Measurements from ENCODE around the gene APOBR. TPM values are rescaled to one million over a fixed set of nuclear protein-coding genes. Genes with fewer than 3 reads are reported as not detected.
A peak's percentile ranks its signal among the peaks of the same experiment; 100 is the strongest.

The APOBR gene
- total RNA-seq, 2 experiments from 2014 or later: 0.47 to 3.4 TPM

DNA sequence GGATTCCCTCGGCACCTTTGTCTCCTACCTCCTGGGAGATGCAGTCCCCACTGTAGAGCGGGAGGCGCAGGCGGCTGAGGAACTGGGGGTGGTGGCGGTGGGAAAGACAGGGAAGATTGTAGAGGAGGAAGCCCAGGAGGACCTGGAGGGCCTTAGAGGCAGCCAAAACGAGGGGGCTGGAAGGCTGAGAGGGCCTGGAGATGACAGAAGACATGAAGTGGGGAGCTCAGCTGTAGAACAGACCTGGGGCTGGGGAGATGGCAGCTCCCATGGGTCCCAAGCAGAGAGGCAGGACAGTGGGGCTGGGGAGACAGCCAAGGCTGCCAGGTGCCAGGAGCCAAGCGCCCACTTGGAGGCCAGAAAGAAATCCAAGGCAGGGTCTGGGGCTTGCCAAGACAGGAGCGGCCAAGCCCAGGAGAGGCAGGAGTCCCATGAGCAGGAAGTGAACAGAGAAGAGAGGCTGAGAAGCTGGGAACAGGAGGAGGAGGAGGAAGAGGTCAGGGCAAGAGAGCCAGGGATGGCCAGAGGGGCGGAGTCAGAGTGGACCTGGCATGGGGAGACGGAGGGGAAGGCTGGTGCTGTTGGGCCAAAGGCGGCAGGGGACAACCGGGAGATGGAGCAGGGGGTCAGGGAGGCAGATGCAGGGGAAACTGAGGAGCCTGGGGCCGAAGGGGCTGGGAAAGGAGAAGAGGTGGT, 803 bp downstream of the APOBR start:
- ChIA-PET CTCF (ENCODE audit: unreplicated experiment) (interaction anchor here (0.6 kb wide), 1 partner anchor 8 kb away, joined by 9 read pairs; no protein-coding TSS in a partner anchor), POLR2A (no interaction called here)
- H3K79me2 ChIP-seq (ENCODE audit: insufficient read depth, low read depth, low read length): peaks cover 22% of the 10 kb centered on the region; the same call in 1 of the 2 replicates
- H3K27ac ChIP-seq (ENCODE audit: low read depth, low read length, poor library complexity, severe bottlenecking): peak overlapping the region; percentile 74
- no peaks in the 10 kb centered on the region for H3K36me3 ChIP-seq (ENCODE audit: insufficient read depth, low read length)
- H3K4me1 ChIP-seq (ENCODE audit: insufficient read depth, low read length, poor library complexity, severe bottlenecking): peaks cover 35% of the 10 kb centered on the region
- peak overlapping the region; percentile 88 for H3K4me3 ChIP-seq (ENCODE audit: low read depth, low read length, poor library complexity, severe bottlenecking)
- no peaks in the 10 kb centered on the region for H4K20me1 ChIP-seq (ENCODE audit: insufficient read depth, low read length)
- no peak for TF ChIP-seq EZH2phosphoT487 (IDR thresholded peaks at IDR 0.05; ENCODE audit: borderline replicate concordance, low read depth, low read length)
- TF ChIP-seq, protein P1, sequence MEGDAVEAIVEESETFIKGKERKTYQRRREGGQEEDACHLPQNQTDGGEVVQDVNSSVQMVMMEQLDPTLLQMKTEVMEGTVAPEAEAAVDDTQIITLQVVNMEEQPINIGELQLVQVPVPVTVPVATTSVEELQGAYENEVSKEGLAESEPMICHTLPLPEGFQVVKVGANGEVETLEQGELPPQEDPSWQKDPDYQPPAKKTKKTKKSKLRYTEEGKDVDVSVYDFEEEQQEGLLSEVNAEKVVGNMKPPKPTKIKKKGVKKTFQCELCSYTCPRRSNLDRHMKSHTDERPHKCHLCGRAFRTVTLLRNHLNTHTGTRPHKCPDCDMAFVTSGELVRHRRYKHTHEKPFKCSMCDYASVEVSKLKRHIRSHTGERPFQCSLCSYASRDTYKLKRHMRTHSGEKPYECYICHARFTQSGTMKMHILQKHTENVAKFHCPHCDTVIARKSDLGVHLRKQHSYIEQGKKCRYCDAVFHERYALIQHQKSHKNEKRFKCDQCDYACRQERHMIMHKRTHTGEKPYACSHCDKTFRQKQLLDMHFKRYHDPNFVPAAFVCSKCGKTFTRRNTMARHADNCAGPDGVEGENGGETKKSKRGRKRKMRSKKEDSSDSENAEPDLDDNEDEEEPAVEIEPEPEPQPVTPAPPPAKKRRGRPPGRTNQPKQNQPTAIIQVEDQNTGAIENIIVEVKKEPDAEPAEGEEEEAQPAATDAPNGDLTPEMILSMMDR (conservative IDR thresholded peaks at IDR 0.05; ENCODE audit: low read length): no peak
- intact Hi-C loops (cut with micrococcal nuclease; ENCODE audit: unreplicated experiment): no loop called here
- no peak for DNase-seq (ENCODE audit: low spot score)
- H2AFZ ChIP-seq (ENCODE audit: low read length): peak overlapping the region; percentile 61; the same call in 1 of the 2 replicates
- peak overlapping the region; percentile 87 for H3K4me2 ChIP-seq (ENCODE audit: low read length)
- no TSS peak for BruUV-seq (replicated peaks)
- no peaks in the 10 kb centered on the region for H3K9me3 ChIP-seq (ENCODE audit: low read length)
- no peaks in the 10 kb centered on the region for H3K9me2 ChIP-seq (ENCODE audit: insufficient read depth, low read length)

- Histone ChIP-seq H3K79me2 (ENCODE audit: insufficient read depth, low read depth, low read length) (peaks cover 17% of the 10 kb centered on the region; the same call in 1 of the 2 replicates), H4K20me1 (ENCODE audit: insufficient read depth, low read length) (no peaks in the 10 kb centered on the region), H3K4me1 (ENCODE audit: insufficient read depth, low read length, poor library complexity, severe bottlenecking) (peaks cover 31% of the 10 kb centered on the region), H3K4me3 (ENCODE audit: low read depth, low read length, poor library complexity, severe bottlenecking) (no peak overlapping the region), H2AFZ (ENCODE audit: low read length) (no peak overlapping the region), H3K9me3 (ENCODE audit: low read length) (no peaks in the 10 kb centered on the region), H3K36me3 (ENCODE audit: insufficient read depth, low read length) (no peaks in the 10 kb centered on the region), H3K9me2 (ENCODE audit: insufficient read depth, low read length) (no peaks in the 10 kb centered on the region), H3K4me2 (ENCODE audit: low read length) (no peak overlapping the region), H3K27ac (ENCODE audit: low read depth, low read length, poor library complexity, severe bottlenecking) (peak overlapping the region; percentile 74)
- POLR2A ChIA-PET: interaction anchor here (0.6 kb wide), 1 partner anchor 332 kb away, joined by 3 read pairs; no protein-coding TSS in a partner anchor
- BruUV-seq (replicated peaks): no TSS peak
- intact Hi-C loops (cut with micrococcal nuclease; ENCODE audit: unreplicated experiment): no loop called here
- no peak for DNase-seq (ENCODE audit: low spot score)
- CTCF ChIA-PET (ENCODE audit: unreplicated experiment): interaction anchor here (0.6 kb wide), 1 partner anchor 7 kb away, joined by 9 read pairs; no protein-coding TSS in a partner anchor
- no peak for TF ChIP-seq EZH2phosphoT487 (IDR thresholded peaks at IDR 0.05; ENCODE audit: borderline replicate concordance, low read depth, low read length)
- TF ChIP-seq, protein P1 (conservative IDR thresholded peaks at IDR 0.05; ENCODE audit: low read length): no peak
Measured at GRCh38 chr16:28495795-28496749, 1.6 kb downstream of the APOBR start.

Data from OCI-LY7 (cell line).